Measurements from ENCODE around the gene CD79A. TPM values are rescaled to one million over a fixed set of nuclear protein-coding genes. Genes with fewer than 3 reads are reported as not detected.

The CD79A gene
- total RNA-seq, 1 experiment from 2014 or later = 0.82 TPM

GRCh38 chr19:41887711-41888382 lies 10.8 kb downstream of the CD79A start:
- peak; percentile 93 to 96 for DNase-seq
- Mint-ChIP-seq H3K4me3 (ENCODE audit: unreplicated experiment) (peak overlapping the region; percentile 40), H3K27ac (ENCODE audit: unreplicated experiment) (peak overlapping the region; percentile 47), H3K27me3 (ENCODE audit: insufficient read depth, unreplicated experiment) (no peaks in the 10 kb centered on the region), H3K36me3 (ENCODE audit: insufficient read depth, unreplicated experiment) (peaks cover 17% of the 10 kb centered on the region), H3K4me1 (ENCODE audit: low read depth, unreplicated experiment) (peaks cover 24% of the 10 kb centered on the region), H3K9me3 (ENCODE audit: unreplicated experiment) (no peaks in the 10 kb centered on the region)
- Histone ChIP-seq H3K4me1 (peaks cover 24% of the 10 kb centered on the region), H3K36me3 (ENCODE audit: control insufficient read depth, insufficient read depth, low read length) (peaks cover 3% of the 10 kb centered on the region), H3K4me3 (ENCODE audit: low read depth, low read length) (0 out of 2 replicates have a peak overlapping the region, but pooled peaks have one; percentile 17), H3K9me3 (no peaks in the 10 kb centered on the region), H3K27me3 (replicated peaks; ENCODE audit: control insufficient read depth, insufficient read depth, low read length) (no peaks in the 10 kb centered on the region)
- no TSS peak for BruUV-seq (replicated peaks)
- intact Hi-C loops (cut with micrococcal nuclease; ENCODE audit: unreplicated experiment) = loop anchor here (1.0 to 2.0 kb wide), 3 partner anchors 15 to 63 kb away; no protein-coding TSS in a partner anchor
- peak; percentile 54 to 92 for TF ChIP-seq CTCF (IDR thresholded peaks at IDR 0.05; ENCODE audit: insufficient read depth in 1 of 2, low read depth in 1 of 2, low read length in 1 of 2, severe bottlenecking in 1 of 2, unreplicated experiment in 1 of 2)
- CTCF ChIA-PET = interaction anchor here (0.6 to 2.7 kb wide), 14 partner anchors 11 to 482 kb away, joined by 3 to 17 read pairs (median 4); partner anchors contain the start of genes CD79A, ERFL, RABAC1 and ZNF574
- POLR2A ChIA-PET = interaction anchor here (0.6 to 0.9 kb wide), 2 partner anchors 28 to 33 kb away, joined by 3 to 6 read pairs; partner anchors contain the start of gene RPS19

GRCh38 chr19:41888926-41889325 lies 11.8 kb downstream of the CD79A start:
- Mint-ChIP-seq H3K4me1 (ENCODE audit: low read depth, unreplicated experiment) (peaks cover 24% of the 10 kb centered on the region), H3K27me3 (ENCODE audit: insufficient read depth, unreplicated experiment) (no peaks in the 10 kb centered on the region), H3K27ac (ENCODE audit: unreplicated experiment) (peak overlapping the region; percentile 47), H3K36me3 (ENCODE audit: insufficient read depth, unreplicated experiment) (peaks cover 18% of the 10 kb centered on the region), H3K4me3 (ENCODE audit: unreplicated experiment) (no peak overlapping the region), H3K9me3 (ENCODE audit: unreplicated experiment) (no peaks in the 10 kb centered on the region)
- no peak for TF ChIP-seq CTCF (IDR thresholded peaks at IDR 0.05; ENCODE audit: insufficient read depth in 1 of 2, low read depth in 1 of 2, low read length in 1 of 2, severe bottlenecking in 1 of 2, unreplicated experiment in 1 of 2)
- Histone ChIP-seq H3K4me3 (ENCODE audit: low read depth, low read length) (no peak overlapping the region), H3K36me3 (ENCODE audit: control insufficient read depth, insufficient read depth, low read length) (peaks cover 3% of the 10 kb centered on the region), H3K4me1 (peaks cover 24% of the 10 kb centered on the region), H3K27me3 (replicated peaks; ENCODE audit: control insufficient read depth, insufficient read depth, low read length) (no peaks in the 10 kb centered on the region), H3K9me3 (no peaks in the 10 kb centered on the region)
- POLR2A ChIA-PET = no interaction called here
- CTCF ChIA-PET = interaction anchor here (1.3 kb wide), 1 partner anchor 49 kb away, joined by 6 read pairs; no protein-coding TSS in a partner anchor
- no peak for DNase-seq
- intact Hi-C loops (cut with micrococcal nuclease; ENCODE audit: unreplicated experiment) = loop anchor here (1.0 kb wide), 1 partner anchor 15 kb away; no protein-coding TSS in a partner anchor
- no TSS peak for BruUV-seq (replicated peaks)

DNA sequence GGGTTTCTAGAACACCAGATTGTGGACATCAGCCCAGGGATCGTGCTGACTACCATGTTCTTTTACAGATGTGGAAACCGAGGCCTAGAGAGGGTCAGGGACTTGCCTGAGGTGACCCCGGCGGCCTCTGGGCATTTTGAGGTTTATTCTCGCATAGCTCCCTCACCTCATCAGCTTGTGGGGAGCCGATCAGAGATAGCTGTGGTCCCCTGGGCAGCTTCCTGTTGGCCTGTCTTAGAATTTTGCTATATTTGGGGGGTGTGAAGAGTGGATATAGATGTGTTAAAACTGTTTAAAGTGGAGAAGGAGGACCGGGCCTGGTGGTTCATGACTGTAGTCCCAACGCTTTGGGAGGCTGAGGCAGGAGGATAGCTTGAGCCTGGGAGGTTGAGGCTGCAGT lies 12.8 kb downstream of the CD79A start:
- Histone ChIP-seq H3K4me3 (ENCODE audit: low read depth, low read length) (no peak overlapping the region), H3K27me3 (replicated peaks; ENCODE audit: control insufficient read depth, insufficient read depth, low read length) (no peaks in the 10 kb centered on the region), H3K36me3 (ENCODE audit: control insufficient read depth, insufficient read depth, low read length) (peaks cover 3% of the 10 kb centered on the region), H3K4me1 (peaks cover 28% of the 10 kb centered on the region), H3K9me3 (no peaks in the 10 kb centered on the region)
- intact Hi-C loops (cut with micrococcal nuclease; ENCODE audit: unreplicated experiment) = no loop called here
- CTCF ChIA-PET = interaction anchor here (0.6 kb wide), 1 partner anchor 145 kb away, joined by 6 read pairs; no protein-coding TSS in a partner anchor
- DNase-seq = no peak
- BruUV-seq (replicated peaks) = no TSS peak
- H3K27me3 Mint-ChIP-seq (ENCODE audit: insufficient read depth, unreplicated experiment) = no peaks in the 10 kb centered on the region
- TF ChIP-seq CTCF (IDR thresholded peaks at IDR 0.05; ENCODE audit: insufficient read depth in 1 of 2, low read depth in 1 of 2, low read length in 1 of 2, severe bottlenecking in 1 of 2, unreplicated experiment in 1 of 2) = no peak
- H3K27ac Mint-ChIP-seq (ENCODE audit: unreplicated experiment) = no peak overlapping the region
- no peaks in the 10 kb centered on the region for H3K9me3 Mint-ChIP-seq (ENCODE audit: unreplicated experiment)
- H3K36me3 Mint-ChIP-seq (ENCODE audit: insufficient read depth, unreplicated experiment) = peaks cover 13% of the 10 kb centered on the region
- H3K4me3 Mint-ChIP-seq (ENCODE audit: unreplicated experiment) = no peak overlapping the region
- POLR2A ChIA-PET = interaction anchor here (0.7 kb wide), 1 partner anchor 33 kb away, joined by 8 read pairs; no protein-coding TSS in a partner anchor
- peaks cover 24% of the 10 kb centered on the region for H3K4me1 Mint-ChIP-seq (ENCODE audit: low read depth, unreplicated experiment)
